ENCODE measurements around the gene IBA57. TPM values are rescaled to one million over a fixed set of nuclear protein-coding genes. Genes with fewer than 3 reads are reported as not detected.

The IBA57 gene
- total and polyA plus RNA-seq, 2 of the 8 experiments (the other 6 are each of a cell fraction or from before 2014, with no cell fraction given): 2.6 to 5.9 TPM

- H2BK5ac ChIP-seq (ENCODE audit: low read depth, low read length): no peak overlapping the region
- H3K79me2 ChIP-seq (ENCODE audit: control insufficient read depth in 1 of 2, insufficient read depth in 2 of 2, low read length in 2 of 2): no peaks in the 10 kb centered on the region
- H4K20me1 ChIP-seq (replicated peaks in 1 of 2; ENCODE audit: control insufficient read depth in 1 of 2, insufficient read depth in 2 of 2, low read length in 2 of 2): peaks cover 0 to 22% of the 10 kb centered on the region in 2 experiments
- H3K79me1 ChIP-seq (ENCODE audit: low read depth, low read length): peaks cover 7% of the 10 kb centered on the region
- DNase-seq (ENCODE audit: low read depth in 1 of 2, low spot score in 2 of 2) (no peak), FAIRE-seq (no peak)
- H4K91ac ChIP-seq (replicated peaks; ENCODE audit: insufficient read length, low read length): no peak overlapping the region
- no peak overlapping the region for H3K27ac ChIP-seq (ENCODE audit: low read depth, low read length)
- WGBS, 2 experiments (ENCODE audit: extremely low coverage in 1 of 2, insufficient coverage in 1 of 2, insufficient read length in 1 of 2, insufficient replicate concordance in 2 of 2, low coverage in 1 of 2, low lambda C conversion rate in 2 of 2, missing lambda C conversion rate in 1 of 2): 94% methylated on average over 16 of the region's 16 CpGs; no CpG with 5 or more reads in 1 of the 2 experiments
- no peak overlapping the region for H3K56ac ChIP-seq (replicated peaks; ENCODE audit: insufficient read length, low read depth, low read length)
- H3K36me3 ChIP-seq (ENCODE audit: control insufficient read depth in 2 of 4, insufficient read depth in 4 of 4, low read length in 3 of 4): peaks cover 0 to 29% (median 17%) of the 10 kb centered on the region in 4 experiments; a peak in 6 of 8 replicates
- no peak overlapping the region for H2AK5ac ChIP-seq (ENCODE audit: low read depth, low read length)
- no peak overlapping the region for H2BK20ac ChIP-seq (ENCODE audit: low read length)
- H2BK120ac ChIP-seq (replicated peaks; ENCODE audit: low read depth, low read length): no peak overlapping the region
- H3K4me1 ChIP-seq (replicated peaks in 1 of 4; ENCODE audit: control insufficient read depth in 3 of 4, insufficient read depth in 4 of 4, low read length in 3 of 4): no peaks in the 10 kb centered on the region; a peak in 1 of 7 replicates
- no peak overlapping the region for H3K23ac ChIP-seq (ENCODE audit: insufficient read length)
- H3K4ac ChIP-seq (replicated peaks; ENCODE audit: insufficient read length, low read depth, low read length): no peak overlapping the region
- H3K18ac ChIP-seq (ENCODE audit: extremely low read depth, low read length): no peak overlapping the region
- no peak overlapping the region for H3K4me3 ChIP-seq (ENCODE audit: extremely low read depth in 1 of 4, insufficient read depth in 2 of 4, low read depth in 3 of 4, low read length in 4 of 4)
- no peak overlapping the region for H3K9ac ChIP-seq (replicated peaks in 1 of 4; ENCODE audit: extremely low read depth in 1 of 4, low read depth in 3 of 4, low read length in 3 of 4)
- H4K5ac ChIP-seq (ENCODE audit: insufficient read length, low read depth, low read length): no peak overlapping the region
- no peak overlapping the region for H2BK12ac ChIP-seq (ENCODE audit: low read depth, low read length)
- no peak overlapping the region for H3K4me2 ChIP-seq (ENCODE audit: insufficient read depth in 1 of 2, low read depth in 2 of 2, low read length in 2 of 2)
- H3K27me3 ChIP-seq (replicated peaks in 1 of 4; ENCODE audit: control insufficient read depth in 3 of 4, extremely low read depth in 1 of 4, insufficient read depth in 3 of 4, low read length in 3 of 4): no peaks in the 10 kb centered on the region
- H2AFZ ChIP-seq (ENCODE audit: low read length): no peak overlapping the region
- no peak overlapping the region for H3K14ac ChIP-seq (ENCODE audit: insufficient read length)
- H2BK15ac ChIP-seq (ENCODE audit: low read length): no peak overlapping the region
- CTCF ChIA-PET (ENCODE audit: partially characterized antibody): interaction anchor here (1.0 to 1.2 kb wide), 2 partner anchors 10 to 31 kb away, joined by 3 read pairs; no protein-coding TSS in a partner anchor
- H4K8ac ChIP-seq (ENCODE audit: extremely low read depth, insufficient read depth, low read length): no peak overlapping the region
- TF ChIP-seq PHF8 (conservative IDR thresholded peaks at IDR 0.05; ENCODE audit: low read depth, low read length) (no peak), POLR2A (IDR thresholded peaks at IDR 0.05; ENCODE audit: control extremely low read depth in 1 of 2, low read depth in 2 of 2, low read length in 2 of 2) (no peak)
- H3K23me2 ChIP-seq (ENCODE audit: low read depth, low read length): no peaks in the 10 kb centered on the region; the same call in 1 of the 2 replicates
- POLR2A ChIA-PET (ENCODE audit: partially characterized antibody): interaction anchor here (0.6 kb wide), 1 partner anchor 45 kb away, joined by 3 read pairs; no protein-coding TSS in a partner anchor
- peaks cover 0 to under 1% of the 10 kb centered on the region in 2 experiments; a peak in 1 of 4 replicates for H3K9me3 ChIP-seq (ENCODE audit: insufficient read depth in 2 of 2, low read depth in 1 of 2, low read length in 1 of 2)
Observed at GRCh38 chr1:228219245-228219961, 53.8 kb downstream of the IBA57 start.
